ENCODE results near the gene RARG. TPM values are rescaled to one million over a fixed set of nuclear protein-coding genes. Genes with fewer than 3 reads are reported as not detected.

The RARG gene
- total and polyA plus RNA-seq, 2 of the 8 experiments (the other 6 are each of a cell fraction or from before 2014, with no cell fraction given) = 68.6 to 68.9 TPM

- Histone ChIP-seq H3K4me2 (ENCODE audit: insufficient read depth in 1 of 2, low read depth in 2 of 2, low read length in 2 of 2) (no peak overlapping the region), H3K36me3 (ENCODE audit: control insufficient read depth in 2 of 4, insufficient read depth in 4 of 4, low read length in 3 of 4) (peaks cover 11 to 50% (median 33%) of the 10 kb centered on the region in 4 experiments), H4K5ac (ENCODE audit: insufficient read length, low read depth, low read length) (no peak overlapping the region), H2BK15ac (ENCODE audit: low read length) (no peak overlapping the region), H2BK120ac (replicated peaks; ENCODE audit: low read depth, low read length) (no peak overlapping the region), H4K20me1 (replicated peaks in 1 of 2; ENCODE audit: control insufficient read depth in 1 of 2, insufficient read depth in 2 of 2, low read length in 2 of 2) (peaks cover 2 to 16% of the 10 kb centered on the region in 2 experiments), H3K14ac (ENCODE audit: insufficient read length) (no peak overlapping the region), H4K8ac (ENCODE audit: extremely low read depth, insufficient read depth, low read length) (no peak overlapping the region), H3K23me2 (ENCODE audit: low read depth, low read length) (no peaks in the 10 kb centered on the region; the same call in 1 of the 2 replicates), H3K56ac (replicated peaks; ENCODE audit: insufficient read length, low read depth, low read length) (no peak overlapping the region), H4K91ac (replicated peaks; ENCODE audit: insufficient read length, low read length) (no peak overlapping the region), H3K18ac (ENCODE audit: extremely low read depth, low read length) (no peak overlapping the region), H3K9me3 (ENCODE audit: insufficient read depth in 2 of 2, low read depth in 1 of 2, low read length in 1 of 2) (no peaks in the 10 kb centered on the region), H3K27me3 (replicated peaks in 1 of 4; ENCODE audit: control insufficient read depth in 3 of 4, extremely low read depth in 1 of 4, insufficient read depth in 3 of 4, low read length in 3 of 4) (peaks cover 0 to 4% (median 0%) of the 10 kb centered on the region in 4 experiments; a peak in 1 of 7 replicates), H3K79me2 (ENCODE audit: control insufficient read depth in 1 of 2, insufficient read depth in 2 of 2, low read length in 2 of 2) (peaks cover 0 to 6% of the 10 kb centered on the region in 2 experiments; a peak in 2 of 4 replicates), H2BK20ac (ENCODE audit: low read length) (no peak overlapping the region), H2AFZ (ENCODE audit: low read length) (no peak overlapping the region), H3K4me3 (ENCODE audit: extremely low read depth in 1 of 4, insufficient read depth in 2 of 4, low read depth in 3 of 4, low read length in 4 of 4) (no peak overlapping the region), H3K4ac (replicated peaks; ENCODE audit: insufficient read length, low read depth, low read length) (no peak overlapping the region), H2BK5ac (ENCODE audit: low read depth, low read length) (no peak overlapping the region), H2AK5ac (ENCODE audit: low read depth, low read length) (no peak overlapping the region), H2BK12ac (ENCODE audit: low read depth, low read length) (no peak overlapping the region), H3K23ac (ENCODE audit: insufficient read length) (no peak overlapping the region), H3K4me1 (replicated peaks in 1 of 4; ENCODE audit: control insufficient read depth in 3 of 4, insufficient read depth in 4 of 4, low read length in 3 of 4) (peaks cover 0 to 6% (median 3%) of the 10 kb centered on the region in 4 experiments; a peak in 4 of 7 replicates), H3K9ac (replicated peaks in 1 of 4; ENCODE audit: extremely low read depth in 1 of 4, low read depth in 3 of 4, low read length in 3 of 4) (no peak overlapping the region), H3K27ac (ENCODE audit: low read depth, low read length) (no peak overlapping the region), H3K79me1 (ENCODE audit: low read depth, low read length) (no peaks in the 10 kb centered on the region; the same call in 1 of the 2 replicates)
- CTCF ChIA-PET (ENCODE audit: partially characterized antibody) = interaction anchor here (0.6 to 11.1 kb wide), 27 partner anchors 12 to 1510 kb away, joined by 3 to 164 read pairs (median 3); partner anchors contain the start of genes ITGB7 and MYG1
- DNase-seq (ENCODE audit: low read depth in 1 of 2, low spot score in 2 of 2) (no peak), FAIRE-seq (no peak)
- 90% methylated on average over 15 of the region's 15 CpGs; no CpG with 5 or more reads in 1 of the 2 experiments for WGBS, 2 experiments (ENCODE audit: extremely low coverage in 1 of 2, insufficient coverage in 1 of 2, insufficient read length in 1 of 2, insufficient replicate concordance in 2 of 2, low coverage in 1 of 2, low lambda C conversion rate in 2 of 2, missing lambda C conversion rate in 1 of 2)
- POLR2A ChIA-PET (ENCODE audit: partially characterized antibody) = interaction anchor here (0.7 to 1.9 kb wide), 12 partner anchors 8 to 134 kb away, joined by 3 to 6 read pairs (median 3); partner anchors contain the start of genes AAAS and SOAT2
- TF ChIP-seq, protein P1, sequence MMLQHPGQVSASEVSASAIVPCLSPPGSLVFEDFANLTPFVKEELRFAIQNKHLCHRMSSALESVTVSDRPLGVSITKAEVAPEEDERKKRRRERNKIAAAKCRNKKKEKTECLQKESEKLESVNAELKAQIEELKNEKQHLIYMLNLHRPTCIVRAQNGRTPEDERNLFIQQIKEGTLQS (IDR thresholded peaks at IDR 0.05; ENCODE audit: insufficient read depth, low read depth, low read length) = no peak
- TF ChIP-seq HDAC6 (IDR thresholded peaks at IDR 0.05; ENCODE audit: low read depth, low read length) = no peak
- no peak for TF ChIP-seq GABPA (IDR thresholded peaks at IDR 0.05; ENCODE audit: borderline replicate concordance, insufficient read depth, low read length)
- no peak for TF ChIP-seq POU5F1 (IDR thresholded peaks at IDR 0.05; ENCODE audit: low read depth, low read length)
- TF ChIP-seq CTBP2 (IDR thresholded peaks at IDR 0.05; ENCODE audit: borderline replicate concordance, insufficient read depth, insufficient read length, low read length) = no peak
- TF ChIP-seq CEBPB (IDR thresholded peaks at IDR 0.05; ENCODE audit: low read depth, low read length) = no peak
- no peak for TF ChIP-seq TEAD4 (IDR thresholded peaks at IDR 0.05; ENCODE audit: low read depth, low read length)
- no peak for TF ChIP-seq RXRA (IDR thresholded peaks at IDR 0.05; ENCODE audit: insufficient read depth, low read depth, low read length)
- TF ChIP-seq SUZ12 (IDR thresholded peaks at IDR 0.05; ENCODE audit: low read length) = no peak
- no peak for TF ChIP-seq CBX5 (IDR thresholded peaks at IDR 0.05; ENCODE audit: low read depth, low read length)
These were observed 44.7 kb downstream of the RARG start for GRCh38 chr12:53187145-53187899.
